ENCODE data around the gene TYW1B. TPM values are rescaled to one million over a fixed set of nuclear protein-coding genes. Genes with fewer than 3 reads are reported as not detected.
"Not testable (repeated sequence)": the region's sequence is repeated elsewhere in the genome, so short reads cannot be mapped to it uniquely, and the experiment has no call there.

Gene TYW1B
- total RNA-seq, 8 experiments from 2014 or later = 2.1 to 14.2 (median 3.0) TPM

DNA sequence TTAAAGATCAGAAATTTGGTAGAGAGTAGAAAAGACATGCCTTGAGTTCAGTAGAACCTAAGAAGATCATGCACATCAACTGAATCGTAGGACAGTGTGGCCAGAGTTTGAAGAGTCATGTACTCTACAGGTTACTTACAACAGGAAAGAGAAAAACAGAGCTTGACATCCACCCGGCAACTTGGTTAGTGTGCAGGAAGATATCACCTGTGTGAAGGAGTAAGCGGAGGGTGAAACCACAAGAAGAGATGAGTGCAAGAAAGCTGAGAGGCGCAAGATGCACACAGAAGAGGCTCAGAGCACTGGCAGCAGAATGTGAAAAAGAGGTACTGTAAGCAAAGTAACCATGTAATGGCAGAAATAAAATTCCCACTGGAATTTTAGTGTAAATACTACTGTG lies 179.4 kb downstream of the TYW1B start:
- ATAC-seq (replicated peaks in 6 of 8); H3K27ac ChIP-seq; in situ Hi-C loops (cut with MboI; ENCODE audit: low pct_unique_long_range_greater_than_20kb in 2 of 9, low sequenced_read_pairs in 9 of 9, unreplicated experiment in 9 of 9); H3K4me3 ChIP-seq; H3K4me1 ChIP-seq (replicated peaks in 1 of 2): not testable (repeated sequence)
- 70 to 100% (median 94%) methylated on average over 1 to 3 of the region's 4 CpGs; no CpG with 5 or more reads in 4 of the 10 experiments for WGBS, 10 experiments

DNA sequence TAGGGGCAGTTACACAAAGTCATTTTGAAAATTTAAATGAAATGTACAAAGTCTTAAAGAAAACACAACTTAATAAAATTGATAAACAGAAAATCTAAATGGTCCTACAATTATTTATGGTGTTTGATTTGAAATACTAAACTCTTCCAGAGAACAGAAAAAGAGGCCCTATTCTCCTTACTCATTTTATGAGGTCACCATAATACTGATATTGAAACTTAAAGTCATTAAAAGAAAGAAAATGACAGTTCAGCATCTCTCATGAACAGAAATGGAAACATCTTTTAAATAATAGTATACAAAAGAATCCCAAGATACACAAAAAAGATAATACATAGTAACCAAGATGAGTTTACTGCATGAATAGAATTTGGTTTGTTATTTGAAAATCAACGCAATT lies 184.3 kb downstream of the TYW1B start:
- in situ Hi-C loops (cut with MboI; ENCODE audit: low pct_unique_long_range_greater_than_20kb in 2 of 9, low sequenced_read_pairs in 9 of 9, unreplicated experiment in 9 of 9); ATAC-seq (replicated peaks in 6 of 8); H3K4me1 ChIP-seq (replicated peaks in 1 of 2); H3K4me3 ChIP-seq; H3K27ac ChIP-seq: not testable (repeated sequence)
- WGBS, 10 experiments = 80 to 100% (median 100%) methylated on average over 1 of the region's 1 CpG; no CpG with 5 or more reads in 5 of the 10 experiments

DNA sequence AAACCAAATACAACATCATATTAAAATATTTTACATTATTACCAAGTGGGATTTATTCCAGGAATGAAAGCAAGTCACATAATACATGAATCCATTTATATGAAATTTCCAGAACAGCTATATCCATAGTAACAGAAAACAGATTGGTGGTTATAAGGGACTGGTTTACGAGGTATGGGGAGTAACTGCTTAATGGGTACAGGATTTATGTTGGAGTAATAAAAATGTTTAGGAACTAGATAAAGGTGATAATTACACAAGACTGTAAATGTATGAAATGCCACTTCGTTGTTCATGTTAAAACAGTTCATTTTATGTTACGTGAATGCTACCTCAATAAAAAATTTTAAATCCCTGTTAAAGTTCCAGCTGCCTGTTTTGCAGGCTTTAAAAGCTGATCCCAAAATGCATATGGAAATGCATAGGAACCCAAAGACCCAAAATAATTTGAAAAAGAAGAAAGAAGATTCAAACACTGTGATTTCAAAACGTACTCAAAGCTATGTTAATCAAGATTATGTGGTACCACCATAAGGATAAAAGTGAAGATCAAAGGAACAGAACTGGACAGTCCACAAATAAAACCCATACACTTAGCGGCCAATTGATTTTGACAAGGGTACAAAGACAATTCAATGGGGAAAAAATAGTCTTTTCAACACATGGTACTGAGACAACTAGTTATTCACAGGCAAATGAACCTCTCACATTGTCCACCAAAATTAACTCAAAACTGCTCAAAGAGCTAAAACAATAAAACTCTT lies 186.3 kb downstream of the TYW1B start:
- in situ Hi-C loops (cut with MboI; ENCODE audit: low pct_unique_long_range_greater_than_20kb in 2 of 9, low sequenced_read_pairs in 9 of 9, unreplicated experiment in 9 of 9); H3K4me3 ChIP-seq; H3K4me1 ChIP-seq (replicated peaks in 1 of 2); H3K27ac ChIP-seq: not testable (repeated sequence)
- peak in 2 of 8 experiments; percentile 21 to 49 for ATAC-seq (replicated peaks in 6 of 8)
- WGBS, 10 experiments = 36 to 83% (median 64%) methylated on average over 1 to 5 of the region's 5 CpGs; no CpG with 5 or more reads in 2 of the 10 experiments

DNA sequence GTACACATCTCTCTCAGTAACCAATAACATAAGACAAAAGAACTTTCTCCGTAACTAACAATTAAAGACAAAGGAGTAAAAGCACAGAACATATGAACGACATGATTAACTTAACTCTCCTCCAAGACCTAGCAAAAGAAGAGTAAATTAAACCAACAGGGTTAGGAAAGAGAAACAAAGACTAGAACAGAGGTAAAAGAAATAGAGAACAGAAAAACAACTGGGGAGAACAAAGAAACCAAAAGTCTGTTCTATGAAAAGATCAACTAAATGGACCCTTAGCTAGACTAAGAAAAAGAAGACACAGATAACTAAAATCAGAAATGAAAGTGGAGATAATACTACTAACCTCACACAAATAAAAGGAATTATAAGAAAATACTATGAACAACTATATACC lies 187.3 kb downstream of the TYW1B start:
- not testable (repeated sequence) for H3K4me3 ChIP-seq

DNA sequence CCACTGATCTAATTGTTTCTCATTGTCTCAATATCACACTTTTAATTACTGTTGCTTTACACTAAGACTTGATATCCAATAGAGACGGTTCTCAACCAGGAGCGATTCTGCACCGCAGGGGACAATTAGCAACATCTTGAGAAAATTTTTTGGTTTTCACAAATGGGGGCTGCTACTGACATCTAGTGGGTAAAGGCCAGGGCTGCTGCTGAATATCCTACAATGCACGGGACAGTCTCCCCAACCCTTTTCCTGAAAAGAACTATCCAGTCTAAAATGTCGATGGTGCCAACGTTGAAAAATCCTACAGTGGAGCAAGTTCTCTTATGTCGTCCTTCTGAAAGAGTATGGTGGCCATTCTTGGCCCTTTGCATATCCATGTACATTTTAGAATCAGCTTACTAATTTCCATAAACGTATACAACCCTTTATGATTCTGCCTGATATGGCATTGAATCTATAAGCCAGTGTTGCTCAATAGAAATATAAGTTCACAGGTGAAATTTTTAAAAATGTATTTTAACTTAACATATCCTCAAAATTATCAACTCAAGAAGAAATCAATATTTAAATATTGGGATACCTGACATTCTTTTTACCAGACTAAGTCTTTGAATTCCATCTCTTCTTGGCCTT lies 192.6 kb downstream of the TYW1B start:
- H3K27ac ChIP-seq; in situ Hi-C loops (cut with MboI; ENCODE audit: low pct_unique_long_range_greater_than_20kb in 2 of 9, low sequenced_read_pairs in 9 of 9, unreplicated experiment in 9 of 9); H3K4me3 ChIP-seq; H3K4me1 ChIP-seq (replicated peaks in 1 of 2): not testable (repeated sequence)
- 40 to 100% (median 60%) methylated on average over 1 to 2 of the region's 8 CpGs; no CpG with 5 or more reads in 4 of the 10 experiments for WGBS, 10 experiments
- ATAC-seq (replicated peaks in 6 of 8) = peak in 2 of 8 experiments; percentile 34 to 70

More for the DNA sequence above, 187.3 kb downstream of the TYW1B start:
- H3K4me1 ChIP-seq (replicated peaks in 1 of 2); H3K27ac ChIP-seq; in situ Hi-C loops (cut with MboI; ENCODE audit: low pct_unique_long_range_greater_than_20kb in 2 of 9, low sequenced_read_pairs in 9 of 9, unreplicated experiment in 9 of 9); ATAC-seq (replicated peaks in 6 of 8): not testable (repeated sequence)
- 77 to 100% (median 87%) methylated on average over 2 of the region's 2 CpGs; no CpG with 5 or more reads in 2 of the 10 experiments for WGBS, 10 experiments

DNA sequence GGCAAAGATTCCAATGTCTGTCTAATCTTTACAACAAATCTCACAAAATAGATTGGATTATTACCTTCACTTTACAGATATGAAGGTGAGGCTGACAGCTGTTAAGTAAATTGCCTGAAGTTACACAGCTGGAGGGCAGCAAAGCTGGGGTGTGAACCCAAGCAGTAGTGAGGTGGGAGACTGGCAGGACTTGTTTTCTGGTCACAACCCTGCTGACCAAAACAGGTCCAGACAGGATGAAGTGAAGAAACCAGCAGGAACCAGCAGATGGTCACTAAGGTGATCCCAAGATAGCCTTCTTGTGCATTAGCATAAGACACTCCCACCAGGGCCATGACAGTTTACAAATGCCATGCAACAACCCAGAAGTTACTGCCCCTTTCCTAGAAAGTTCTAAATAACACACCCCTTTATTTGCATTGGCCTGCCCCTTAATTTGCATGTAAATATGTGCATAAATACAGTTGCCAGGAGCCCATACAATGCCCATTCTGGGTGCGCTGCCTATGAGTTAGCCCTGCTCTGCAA lies 195.2 kb downstream of the TYW1B start:
- H3K4me1 ChIP-seq (replicated peaks in 1 of 2); in situ Hi-C loops (cut with MboI; ENCODE audit: low pct_unique_long_range_greater_than_20kb in 2 of 9, low sequenced_read_pairs in 9 of 9, unreplicated experiment in 9 of 9); H3K4me3 ChIP-seq; H3K27ac ChIP-seq: not testable (repeated sequence)
- no CpG with 5 or more reads among the region's 1 CpG for WGBS, 10 experiments
- ATAC-seq (replicated peaks in 6 of 8) = peak; percentile 93 to 98 (median 97)

DNA sequence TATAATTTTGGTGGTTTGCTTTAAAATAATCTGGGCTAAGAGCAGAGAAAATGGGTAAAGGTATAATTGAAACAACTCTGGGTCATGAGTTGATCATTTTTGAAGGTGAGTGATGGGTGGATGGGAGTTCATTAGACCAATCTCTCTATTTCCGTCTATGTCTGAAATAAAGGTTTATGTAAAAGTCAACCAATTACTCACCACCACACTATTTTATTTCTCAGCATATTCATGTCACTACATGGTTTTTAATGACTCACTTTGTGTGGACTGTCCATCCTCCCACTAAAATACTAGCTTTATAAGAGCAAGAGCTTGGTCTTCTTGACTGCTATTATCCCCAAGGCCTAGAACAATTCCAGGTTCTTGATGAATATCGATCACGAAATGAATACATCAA lies 199.6 kb downstream of the TYW1B start:
- in situ Hi-C loops (cut with MboI; ENCODE audit: low pct_unique_long_range_greater_than_20kb in 2 of 9, low sequenced_read_pairs in 9 of 9, unreplicated experiment in 9 of 9) = not testable (repeated sequence)
- WGBS, 10 experiments = 100% methylated on average over 1 of the region's 3 CpGs; no CpG with 5 or more reads in 9 of the 10 experiments
- ATAC-seq (replicated peaks in 6 of 8) = peak in 2 of 8 experiments; percentile 5 to 41

DNA sequence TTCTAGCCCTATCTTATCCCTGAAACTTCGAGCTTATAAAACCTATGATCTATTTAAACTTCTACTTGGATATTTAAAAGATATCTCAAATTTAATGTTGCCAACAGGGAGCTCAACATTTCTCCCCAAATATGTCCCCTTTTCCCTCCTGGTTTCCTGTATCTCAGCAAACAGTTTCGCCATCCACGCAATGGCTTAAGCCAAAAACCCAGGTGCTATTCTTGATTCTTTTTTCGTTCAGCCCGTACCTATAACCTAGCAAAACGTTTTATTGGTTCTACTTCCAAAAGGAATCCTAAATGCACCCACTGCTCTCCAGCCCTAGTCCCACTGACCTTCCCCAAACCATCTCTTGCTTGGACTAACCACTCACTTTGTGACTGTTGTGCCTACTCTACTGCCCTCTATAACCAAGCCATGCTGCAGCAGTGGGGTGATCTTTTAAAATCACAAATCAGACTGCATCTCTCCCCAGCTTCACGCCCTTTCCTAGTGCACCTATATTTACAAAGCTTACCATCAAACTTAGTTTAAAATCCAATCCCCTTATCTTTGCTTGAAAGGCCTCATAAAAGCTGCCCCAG lies 201.5 kb downstream of the TYW1B start:
- ATAC-seq (replicated peaks in 6 of 8); H3K27ac ChIP-seq; H3K4me3 ChIP-seq; in situ Hi-C loops (cut with MboI; ENCODE audit: low pct_unique_long_range_greater_than_20kb in 2 of 9, low sequenced_read_pairs in 9 of 9, unreplicated experiment in 9 of 9): not testable (repeated sequence)
- WGBS, 10 experiments = 60 to 100% (median 90%) methylated on average over 1 to 5 of the region's 7 CpGs; no CpG with 5 or more reads in 6 of the 10 experiments
- H3K4me1 ChIP-seq (replicated peaks in 1 of 2) = peaks cover 3 to 17% of the 10 kb centered on the region in 2 donors

More for the DNA sequence above, 199.6 kb downstream of the TYW1B start:
- not testable (repeated sequence) for H3K4me3 ChIP-seq; H3K27ac ChIP-seq; H3K4me1 ChIP-seq (replicated peaks in 1 of 2)

DNA sequence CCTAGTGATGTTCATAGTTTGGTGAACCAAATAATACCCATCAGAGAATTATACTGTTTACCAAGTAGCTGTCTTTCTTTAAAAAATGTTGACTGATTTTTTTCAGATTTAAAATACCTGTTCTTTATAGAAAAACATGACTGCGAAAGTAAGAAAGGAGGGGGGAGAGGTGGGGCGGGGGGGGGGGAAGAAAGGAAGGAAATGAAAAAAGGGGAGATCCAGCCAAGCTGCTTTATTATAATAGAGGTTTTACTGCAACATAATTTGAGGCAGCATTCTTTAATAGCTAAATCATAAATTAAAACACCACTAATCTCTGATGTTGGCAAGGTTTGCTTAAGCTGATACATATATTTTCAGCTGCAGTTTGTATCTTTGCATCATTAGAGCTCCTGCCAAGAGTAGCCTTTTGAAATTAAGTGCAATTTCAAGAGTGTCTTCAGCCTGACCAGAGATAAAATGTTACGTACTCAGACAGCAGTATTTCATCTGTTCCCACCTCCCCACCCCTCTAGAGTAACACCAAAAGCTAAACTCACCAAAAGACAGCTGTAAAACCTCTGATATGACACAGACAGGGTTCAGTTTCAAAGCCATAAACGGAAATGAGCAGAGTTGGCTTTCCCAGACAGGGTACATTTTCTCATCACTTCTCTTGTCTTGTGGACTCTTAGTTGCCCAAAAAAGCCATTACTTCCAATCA lies 202.1 kb downstream of the TYW1B start:
- H3K4me3 ChIP-seq; in situ Hi-C loops (cut with MboI; ENCODE audit: low pct_unique_long_range_greater_than_20kb in 2 of 9, low sequenced_read_pairs in 9 of 9, unreplicated experiment in 9 of 9); H3K27ac ChIP-seq: not testable (repeated sequence)
- ATAC-seq (replicated peaks in 6 of 8) = peak in 2 of 8 experiments; percentile 29 to 56
- WGBS, 10 experiments = no CpG with 5 or more reads among the region's 4 CpGs
- H3K4me1 ChIP-seq (replicated peaks in 1 of 2) = peaks cover 4 to 17% of the 10 kb centered on the region in 2 donors

DNA sequence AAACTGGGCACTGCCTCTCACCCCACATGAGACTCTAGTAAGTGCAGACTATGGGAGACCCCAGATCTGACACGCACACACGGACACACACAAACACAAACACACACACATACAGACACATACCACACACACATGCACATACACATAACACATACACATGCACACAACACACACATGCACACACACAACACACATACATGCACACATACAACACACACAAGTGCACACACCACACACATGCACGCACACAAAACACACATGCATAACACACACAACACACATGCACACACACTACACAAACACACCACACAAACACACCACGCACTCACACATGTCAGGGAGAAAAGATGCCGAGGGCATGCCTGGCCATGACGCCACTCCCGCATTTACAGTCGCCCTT lies 205.5 kb downstream of the TYW1B start:
- Histone ChIP-seq H3K4me1 (replicated peaks in 1 of 2) (peaks cover 4 to 17% of the 10 kb centered on the region in 2 donors), H3K27ac (no peak overlapping the region), H3K4me3 (no peak overlapping the region)
- no peak for ATAC-seq (replicated peaks in 6 of 8)
- in situ Hi-C loops (cut with MboI; ENCODE audit: low pct_unique_long_range_greater_than_20kb in 2 of 9, low sequenced_read_pairs in 9 of 9, unreplicated experiment in 9 of 9) = no loop called here
- WGBS, 10 experiments = 60 to 100% (median 94%) methylated on average over 1 to 3 of the region's 8 CpGs; no CpG with 5 or more reads in 6 of the 10 experiments

DNA sequence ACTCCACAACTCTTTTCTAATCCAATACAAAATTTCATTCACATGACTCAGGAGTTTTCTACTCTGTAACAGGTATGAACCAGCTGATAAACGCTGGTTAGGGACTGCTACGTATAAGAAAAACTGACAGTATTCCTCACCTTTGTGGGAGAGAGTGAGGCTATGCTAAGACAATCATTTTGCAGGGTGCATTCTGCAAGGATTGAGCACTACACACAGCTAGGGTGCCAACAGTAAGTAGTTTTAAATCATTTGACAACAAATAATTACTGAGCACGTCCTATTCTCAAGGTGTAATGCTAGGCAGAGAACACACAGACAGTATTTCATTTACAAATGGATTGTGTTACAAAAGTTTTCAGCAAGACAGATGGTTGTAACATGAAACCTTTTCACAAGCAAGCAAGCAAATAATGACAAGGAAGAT lies 206.2 kb downstream of the TYW1B start:
- peaks cover 4 to 17% of the 10 kb centered on the region in 2 donors for H3K4me1 ChIP-seq (replicated peaks in 1 of 2)
- H3K27ac ChIP-seq; in situ Hi-C loops (cut with MboI; ENCODE audit: low pct_unique_long_range_greater_than_20kb in 2 of 9, low sequenced_read_pairs in 9 of 9, unreplicated experiment in 9 of 9); H3K4me3 ChIP-seq: not testable (repeated sequence)
- 29 to 100% (median 86%) methylated on average over 1 to 2 of the region's 3 CpGs; no CpG with 5 or more reads in 7 of the 10 experiments for WGBS, 10 experiments
- ATAC-seq (replicated peaks in 6 of 8) = peak; percentile 36 to 90 (median 63)

DNA sequence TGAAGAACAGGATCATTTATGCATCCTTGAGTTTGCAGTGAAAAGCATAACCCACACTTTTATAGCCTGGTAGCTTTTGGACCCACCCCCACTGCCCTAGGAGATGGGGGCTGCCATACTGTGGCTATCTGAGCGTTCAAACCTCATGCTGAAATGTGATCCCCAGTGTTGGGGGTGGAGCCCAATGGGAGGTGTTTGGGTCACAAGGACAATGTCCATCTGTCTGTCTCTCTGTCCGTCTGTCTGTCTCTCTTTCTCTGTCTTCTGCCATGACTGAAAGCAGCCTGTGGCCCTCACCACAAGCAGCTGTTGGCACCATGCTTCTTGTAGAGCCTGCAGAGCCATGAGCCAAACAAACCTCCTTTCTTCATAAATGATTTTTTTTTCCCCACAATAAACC lies 207.1 kb downstream of the TYW1B start:
- H3K4me1 ChIP-seq (replicated peaks in 1 of 2) = peaks cover 4 to 17% of the 10 kb centered on the region in 2 donors
- H3K4me3 ChIP-seq; in situ Hi-C loops (cut with MboI; ENCODE audit: low pct_unique_long_range_greater_than_20kb in 2 of 9, low sequenced_read_pairs in 9 of 9, unreplicated experiment in 9 of 9); ATAC-seq (replicated peaks in 6 of 8); H3K27ac ChIP-seq: not testable (repeated sequence)
- WGBS, 10 experiments = 80 to 100% (median 90%) methylated on average over 1 to 2 of the region's 2 CpGs; no CpG with 5 or more reads in 6 of the 10 experiments

Data from motor neuron (in vitro differentiated cells).